Spleen (tissue), 11 donors: ENCODE measurements around the gene RHCE. TPM values are rescaled to one million over a fixed set of nuclear protein-coding genes. Genes with fewer than 3 reads are reported as not detected.
A peak's percentile ranks its signal among the peaks of the same experiment; 100 is the strongest.

ENCODE experiments used
- DNase-seq: peaks from one replicate; pipeline ENCODE4 v3.0.0-alpha.2; 2020
- H3K27ac ChIP-seq, 8 donors: fragments of 200-600 bp; sonication (generic) in 7 of 8; 1 replicate in 4 of 8; 2 replicates in 4 of 8; pipeline versions ENCODE4 v1.5.0 to v1.8.0; 2016 to 2021; ENCODE audit warnings: inconsistent platforms in 4 of 8, mild to moderate bottlenecking in 4 of 8, moderate library complexity in 1 of 8
- H3K27me3 ChIP-seq, 7 donors: fragments of 200-600 bp; sonication (generic) in 6 of 7; replicated peaks in 1 of 7; 1 replicate in 4 of 7; 2 replicates in 3 of 7; pipeline versions ENCODE4 v1.5.0 to v1.8.0; 2016 to 2021; ENCODE audit warnings: inconsistent platforms in 3 of 7, mild to moderate bottlenecking in 1 of 7
- H3K36me3 ChIP-seq, 6 donors: fragments of 200-600 bp; sonication (generic) in 5 of 6; 1 replicate in 4 of 6; 2 replicates in 2 of 6; pipeline versions ENCODE4 v1.5.0 to v1.8.0; 2016 to 2021; ENCODE audit warnings: inconsistent platforms in 2 of 6
- H3K4me1 ChIP-seq, 6 donors: fragments of 200-600 bp; sonication (generic) in 5 of 6; 1 replicate in 3 of 6; 2 replicates in 3 of 6; pipeline versions ENCODE4 v1.5.0 to v1.8.0; 2016 to 2021; ENCODE audit warnings: inconsistent platforms in 3 of 6
- H3K4me3 ChIP-seq, 8 donors: fragments of 200-600 bp; sonication (generic) in 7 of 8; 1 replicate in 4 of 8; 2 replicates in 4 of 8; pipeline versions ENCODE4 v1.5.0 to v1.8.0; 2016 to 2021; ENCODE audit warnings: inconsistent platforms in 4 of 8, mild to moderate bottlenecking in 4 of 8, moderate library complexity in 2 of 8
- H3K9me3 ChIP-seq, 8 donors: fragments of 200-600 bp; sonication (generic) in 7 of 8; 1 replicate in 4 of 8; 2 replicates in 4 of 8; pipeline versions ENCODE4 v1.5.0 to v1.8.0; 2016 to 2021; ENCODE audit warnings: inconsistent platforms in 4 of 8
- POLR2A ChIP-seq, 3 donors: fragments of 450-650 bp; IDR thresholded peaks; one replicate each; pipeline ENCODE4 v1.5.1; 2017; ENCODE audit warnings: antibody characterized with exemption in 3 of 3, mild to moderate bottlenecking in 1 of 3
- POLR2AphosphoS5 ChIP-seq, 3 donors: sonication (generic); formaldehyde crosslinking; IDR thresholded peaks; one replicate each; pipeline ENCODE4 v1.5.1; 2017; ENCODE audit warnings: antibody characterized with exemption in 3 of 3
- WGBS, 5 donors: extraction: QIAGEN DNeasy Blood & Tissue Kit in 3 of 5; methylation state at CpG; one replicate each; pipeline versions ENCODE4 v1.1.5 to v1.1.7; 2013 to 2018; 5-methylcytosine and 5-hydroxymethylcytosine counted together
- intact Hi-C: fragments of 100-400 bp; cut with DNase I; formaldehyde crosslinking; loops from one replicate; pipeline ENCODE4 v1.15.0; 2023; ENCODE audit warnings: low total_unique reads
- polyA plus RNA-seq, 3 donors: library from polyadenylated mRNA; stranded (reverse); fragments of 200-250 nt; gene quantifications; one replicate each; pipeline ENCODE4 v1.2.1, GENCODE V29; 2013
- total RNA-seq, 7 donors: library from RNA; depleted of rRNA in 3 of 7; stranded (reverse); fragments of >200 nt in 3 of 7; fragmentation: NEBNext Ultra II Directional in 4 of 7; extraction: Animal tissue kit (Norgen Biotek cat#: 25700) in 4 of 7; gene quantifications; one replicate each; pipeline versions ENCODE4 v1.1.0 to v1.2.1, GENCODE V29; 2016 to 2021
- TF ChIP-seq, protein P1 (sequence below), 11 experiments: fragments of 200-600 bp in 7 of 11; fragments of 450-650 bp in 4 of 11; sonication (generic) in 4 of 11; IDR thresholded peaks in 8 of 11; conservative IDR thresholded peaks in 3 of 11; 1 replicate in 7 of 11; 2 replicates in 4 of 11; pipeline versions ENCODE4 v1.4.0 to v1.8.0; 2016 to 2021; ENCODE audit warnings: antibody characterized with exemption in 11 of 11, inconsistent platforms in 4 of 11, mild to moderate bottlenecking in 1 of 11
- donor health status: healthy with polysubstance abuse.
- donor health status: DM: no; HTN: no; CAD: no; lungs with moderate emphysema.
- donor health status: DM: no; HTN: no; CAD: no.
- donor health status: Bipolar disorder and iron deficiency.
- donor health status: healthy.
- donor health status: DM: no; HTN: no; CAD: no.
- donor health status: DM: yes; HTN: yes; CAD: no.

RHCE gene
- total and polyA plus RNA-seq, 10 donors, result 0.13 to 7.1 (median 0.44) TPM; not detected in 2

DNA sequence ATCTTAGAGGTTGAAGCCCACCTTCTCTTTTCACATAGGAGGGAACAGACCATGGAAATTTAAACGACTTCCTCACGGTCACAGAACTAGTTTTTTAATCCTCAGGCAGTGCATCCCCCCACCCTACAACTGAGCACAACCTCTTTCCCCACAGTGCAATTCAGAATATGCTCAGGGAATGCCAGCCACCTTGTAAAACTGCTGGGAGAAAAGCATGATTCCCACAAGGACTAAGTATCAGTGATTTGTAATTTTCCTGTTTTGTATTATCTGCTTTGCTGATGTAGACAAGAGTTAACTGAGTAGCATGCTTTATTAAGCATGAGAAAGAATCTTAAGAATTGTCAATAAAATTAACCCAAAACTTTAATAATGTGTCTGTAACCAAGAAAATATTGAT, 58.7 kb downstream of the RHCE start:
- peaks cover 0 to 53% (median 44%) of the 10 kb centered on the region in 6 donors for H3K36me3 ChIP-seq
- no peak for DNase-seq
- H3K4me1 ChIP-seq, result peaks cover 0 to 2% (median under 1%) of the 10 kb centered on the region in 6 donors
- WGBS, 5 donors, result 70 to 90% (median 82%) methylated on average over 2 of the region's 2 CpGs
- no peak for TF ChIP-seq POLR2A (IDR thresholded peaks at IDR 0.05)
- TF ChIP-seq, protein P1, sequence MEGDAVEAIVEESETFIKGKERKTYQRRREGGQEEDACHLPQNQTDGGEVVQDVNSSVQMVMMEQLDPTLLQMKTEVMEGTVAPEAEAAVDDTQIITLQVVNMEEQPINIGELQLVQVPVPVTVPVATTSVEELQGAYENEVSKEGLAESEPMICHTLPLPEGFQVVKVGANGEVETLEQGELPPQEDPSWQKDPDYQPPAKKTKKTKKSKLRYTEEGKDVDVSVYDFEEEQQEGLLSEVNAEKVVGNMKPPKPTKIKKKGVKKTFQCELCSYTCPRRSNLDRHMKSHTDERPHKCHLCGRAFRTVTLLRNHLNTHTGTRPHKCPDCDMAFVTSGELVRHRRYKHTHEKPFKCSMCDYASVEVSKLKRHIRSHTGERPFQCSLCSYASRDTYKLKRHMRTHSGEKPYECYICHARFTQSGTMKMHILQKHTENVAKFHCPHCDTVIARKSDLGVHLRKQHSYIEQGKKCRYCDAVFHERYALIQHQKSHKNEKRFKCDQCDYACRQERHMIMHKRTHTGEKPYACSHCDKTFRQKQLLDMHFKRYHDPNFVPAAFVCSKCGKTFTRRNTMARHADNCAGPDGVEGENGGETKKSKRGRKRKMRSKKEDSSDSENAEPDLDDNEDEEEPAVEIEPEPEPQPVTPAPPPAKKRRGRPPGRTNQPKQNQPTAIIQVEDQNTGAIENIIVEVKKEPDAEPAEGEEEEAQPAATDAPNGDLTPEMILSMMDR (IDR thresholded peaks at IDR 0.05 in 8 of 11, conservative IDR thresholded peaks at IDR 0.05 in 3 of 11), result no peak
- intact Hi-C loops, result no loop called here
- H3K27me3 ChIP-seq, result no peaks in the 10 kb centered on the region
- no peaks in the 10 kb centered on the region for H3K9me3 ChIP-seq
- peak overlapping the region in 3 of 8 donors; percentile 19 to 39 (median 28) for H3K27ac ChIP-seq
- H3K4me3 ChIP-seq, result no peak overlapping the region

DNA sequence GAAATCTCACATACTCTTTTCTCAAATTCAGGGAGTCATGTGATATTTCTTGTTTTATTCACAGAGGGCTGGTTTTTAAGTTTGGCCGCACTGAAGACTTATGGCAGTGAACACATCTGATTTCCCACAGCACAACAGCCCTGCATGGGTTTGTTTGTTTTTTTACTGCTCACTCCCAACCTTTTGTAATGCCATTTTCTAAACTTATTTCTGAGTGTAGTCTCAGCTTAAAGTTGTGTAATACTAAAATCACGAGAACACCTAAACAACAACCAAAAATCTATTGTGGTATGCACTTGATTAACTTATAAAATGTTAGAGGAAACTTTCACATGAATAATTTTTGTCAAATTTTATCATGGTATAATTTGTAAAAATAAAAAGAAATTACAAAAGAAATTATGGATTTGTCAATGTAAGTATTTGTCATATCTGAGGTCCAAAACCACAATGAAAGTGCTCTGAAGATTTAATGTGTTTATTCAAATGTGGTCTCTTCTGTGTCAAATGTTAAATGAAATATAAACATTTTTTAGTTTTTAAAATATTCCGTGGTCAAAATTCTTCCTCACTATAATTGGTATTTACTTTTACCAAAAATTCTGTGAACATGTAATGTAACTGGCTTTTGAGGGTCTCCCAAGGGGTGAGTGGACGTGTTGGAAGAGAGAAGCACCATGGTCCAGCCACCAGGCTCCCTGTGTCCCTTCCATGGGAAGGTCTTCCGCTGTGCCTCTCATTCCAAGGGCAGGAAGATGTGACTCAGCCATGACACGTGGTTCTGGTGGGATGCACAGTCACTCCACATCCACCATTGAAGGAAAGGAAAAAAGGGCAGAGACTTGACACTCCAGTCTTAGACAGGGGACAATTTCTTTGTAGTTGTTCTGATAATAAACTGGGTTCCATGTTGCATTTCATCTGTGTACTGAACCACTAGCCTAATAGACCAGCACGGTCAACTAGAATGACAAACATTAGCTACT, 59.7 kb downstream of the RHCE start:
- Histone ChIP-seq H3K4me3 (no peak overlapping the region), H3K36me3 (peaks cover 0 to 63% (median 51%) of the 10 kb centered on the region in 6 donors), H3K27ac (peak overlapping the region in 2 of 8 donors; percentile 19 to 39), H3K27me3 (no peaks in the 10 kb centered on the region), H3K9me3 (no peaks in the 10 kb centered on the region), H3K4me1 (peaks cover 0 to 11% (median 2%) of the 10 kb centered on the region in 6 donors)
- intact Hi-C loops, result no loop called here
- WGBS, 5 donors, result 89 to 94% (median 92%) methylated on average over 7 of the region's 7 CpGs
- peak in 1 of 3 donors; percentile 16 for TF ChIP-seq POLR2AphosphoS5 (IDR thresholded peaks at IDR 0.05)
- TF ChIP-seq, protein P1 (IDR thresholded peaks at IDR 0.05 in 8 of 11, conservative IDR thresholded peaks at IDR 0.05 in 3 of 11), result no peak
- DNase-seq, result no peak

DNA sequence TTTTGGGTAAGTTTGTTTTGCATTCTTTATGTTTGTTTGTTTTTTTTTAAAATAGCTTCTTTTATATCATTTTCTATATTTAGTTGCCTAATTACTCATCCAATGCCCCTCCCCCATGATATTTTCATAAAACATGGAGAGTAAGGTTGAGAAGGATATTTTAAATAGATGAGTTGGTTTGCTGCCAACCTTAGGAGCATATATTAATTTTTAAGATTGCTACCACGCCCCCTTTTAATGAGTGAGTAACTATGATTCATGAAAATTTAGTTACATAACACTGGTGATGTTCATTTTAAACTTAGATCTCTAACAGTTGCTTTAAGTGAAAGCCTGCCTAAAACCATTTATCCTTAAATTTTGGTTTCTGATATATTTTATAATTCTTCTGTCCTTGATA, 63.8 kb downstream of the RHCE start:
- Histone ChIP-seq H3K9me3 (no peaks in the 10 kb centered on the region), H3K36me3 (peaks cover 0 to 100% (median 86%) of the 10 kb centered on the region in 6 donors), H3K27me3 (no peaks in the 10 kb centered on the region), H3K27ac (peak overlapping the region in 1 of 8 donors; percentile 51), H3K4me1 (peaks cover 0 to 15% (median 2%) of the 10 kb centered on the region in 6 donors), H3K4me3 (no peak overlapping the region)
- TF ChIP-seq POLR2AphosphoS5 (IDR thresholded peaks at IDR 0.05), result no peak
- TF ChIP-seq, protein P1 (IDR thresholded peaks at IDR 0.05 in 8 of 11, conservative IDR thresholded peaks at IDR 0.05 in 3 of 11), result no peak
- TF ChIP-seq POLR2A (IDR thresholded peaks at IDR 0.05), result no peak
- WGBS, 5 donors, result 88 to 96% (median 93%) methylated on average over 1 of the region's 1 CpG
- intact Hi-C loops, result no loop called here
- no peak for DNase-seq

DNA sequence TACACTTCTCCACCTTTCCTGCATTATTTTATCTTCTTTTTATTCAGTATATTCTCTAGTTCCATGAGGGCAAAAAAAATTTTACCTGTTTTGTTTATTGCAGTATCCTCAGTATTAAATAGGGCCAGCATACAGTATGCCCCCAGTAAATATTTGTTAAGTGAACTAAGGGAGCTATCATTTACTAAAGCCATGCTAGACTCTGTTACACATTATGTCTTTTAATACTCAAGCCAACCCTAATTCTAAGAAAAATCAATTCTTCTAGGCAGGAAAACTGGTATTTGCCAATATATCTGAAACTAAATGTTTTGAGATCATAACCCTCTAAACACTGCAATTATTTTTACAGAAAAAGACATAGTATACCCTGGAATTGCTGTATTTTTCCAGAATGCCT, 64.2 kb downstream of the RHCE start:
- no peak for DNase-seq
- Histone ChIP-seq H3K9me3 (no peaks in the 10 kb centered on the region), H3K4me3 (no peak overlapping the region), H3K36me3 (peaks cover 0 to 100% (median 84%) of the 10 kb centered on the region in 6 donors), H3K27ac (peak overlapping the region in 4 of 8 donors; percentile 30 to 61 (median 42)), H3K27me3 (no peaks in the 10 kb centered on the region), H3K4me1 (peaks cover 0 to 15% (median 2%) of the 10 kb centered on the region in 6 donors)
- no peak for TF ChIP-seq POLR2AphosphoS5 (IDR thresholded peaks at IDR 0.05)
- TF ChIP-seq, protein P1 (IDR thresholded peaks at IDR 0.05 in 8 of 11, conservative IDR thresholded peaks at IDR 0.05 in 3 of 11), result no peak
- TF ChIP-seq POLR2A (IDR thresholded peaks at IDR 0.05), result no peak
- intact Hi-C loops, result no loop called here
